SK-N-SH (cell line): ENCODE measurements around the gene MYPN. TPM values are rescaled to one million over a fixed set of nuclear protein-coding genes. Genes with fewer than 3 reads are reported as not detected.

Experiments
- CTCF ChIA-PET: fragments of 300-600, 350-600 bp; formaldehyde crosslinking; extraction: SDS; loops from one replicate; lab custom pipeline; 2021; lab: Yijun Ruan, JAX
- POLR2A ChIA-PET: fragments of 350-600 bp; sonication (Branson Sonifier 250); formaldehyde crosslinking; extraction: SDS; loops from one replicate; lab custom pipeline; 2020; ENCODE audit warnings: antibody characterized with exemption, inconsistent platforms; lab: Yijun Ruan, JAX
- DNase-seq: peaks from one replicate; pipeline ENCODE4 v3.0.0; 2012
- H2AFZ ChIP-seq: fragments of 200-600 bp; sonication (generic); 2 replicates; pipeline ENCODE4 v1.8.1; 2016; ENCODE audit warnings: antibody characterized with exemption, mild to moderate bottlenecking, low read depth
- H3F3A ChIP-seq: fragments of 200-600 bp; sonication (generic); replicated peaks from 2 replicates; pipeline ENCODE3; 2016; ENCODE audit warnings: antibody characterized with exemption, mild to moderate bottlenecking; ENCODE audit not compliant: insufficient read depth
- H3K27ac ChIP-seq, 2 experiments: fragments of 200-500 bp in 1 of 2; fragments of 200-600 bp in 1 of 2; sonication (Bioruptor generic) in 1 of 2; sonication (generic), shearing (Covaris generic) in 1 of 2; 2 replicates each; pipeline versions ENCODE4 v1.5.1 to v1.6.1; 2014 to 2016; ENCODE audit warnings: low read depth in 2 of 2, inconsistent platforms in 1 of 2, low read length in 1 of 2, mild to moderate bottlenecking in 1 of 2, mixed read lengths in 1 of 2
- H3K27me3 ChIP-seq: fragments of 200-600 bp; sonication (generic), shearing (Covaris generic); 2 replicates; pipeline ENCODE4 v1.6.1; 2016; ENCODE audit warnings: mixed run types; ENCODE audit not compliant: insufficient read depth
- H3K36me3 ChIP-seq, 2 experiments: fragments of 200-500 bp in 1 of 2; fragments of 200-600 bp in 1 of 2; sonication (Bioruptor generic) in 1 of 2; sonication (generic) in 1 of 2; replicated peaks in 1 of 2; 2 replicates each; pipeline versions ENCODE3 to v1.5.1; 2014 to 2016; ENCODE audit warnings: low read length in 1 of 2, mild to moderate bottlenecking in 1 of 2; ENCODE audit not compliant: insufficient read depth in 2 of 2, control insufficient read depth in 1 of 2
- H3K4me1 ChIP-seq, 2 experiments: fragments of 200-500 bp in 1 of 2; fragments of 200-600 bp in 1 of 2; sonication (Bioruptor generic) in 1 of 2; sonication (generic), shearing (Covaris generic) in 1 of 2; 2 replicates each; pipeline versions ENCODE4 v1.5.1 to v1.6.1; 2014 to 2016; ENCODE audit warnings: low read depth in 1 of 2, low read length in 1 of 2, mixed run types in 1 of 2; ENCODE audit not compliant: insufficient read depth in 2 of 2, control insufficient read depth in 1 of 2
- H3K4me2 ChIP-seq: fragments of 200-600 bp; sonication (generic), shearing (Covaris generic); 2 replicates; pipeline ENCODE4 v1.6.1; 2017; ENCODE audit warnings: mixed run types
- H3K4me3 ChIP-seq, 2 experiments: fragments of 200-500 bp in 1 of 2; fragments of 200-600 bp in 1 of 2; sonication (Bioruptor generic) in 1 of 2; sonication (generic), shearing (Covaris generic) in 1 of 2; 2 replicates each; pipeline versions ENCODE4 v1.5.1 to v1.8.1; 2014 to 2016; ENCODE audit warnings: low read depth in 2 of 2, inconsistent platforms in 1 of 2, low read length in 1 of 2, mild to moderate bottlenecking in 1 of 2, mixed read lengths in 1 of 2, moderate library complexity in 1 of 2
- H3K79me2 ChIP-seq: fragments of 200-600 bp; sonication (generic); 2 replicates; pipeline ENCODE4 v1.8.1; 2017; ENCODE audit warnings: mild to moderate bottlenecking; ENCODE audit not compliant: insufficient read depth
- H3K9ac ChIP-seq: fragments of 200-600 bp; sonication (generic); 2 replicates; pipeline ENCODE4 v1.6.1; 2017; ENCODE audit warnings: mixed run types
- H3K9me2 ChIP-seq: fragments of 200-600 bp; sonication (generic); 2 replicates; pipeline ENCODE4 v1.6.1; 2017; ENCODE audit warnings: mixed run types
- H3K9me3 ChIP-seq: fragments of 200-600 bp; sonication (generic); 2 replicates; pipeline ENCODE4 v1.6.1; 2017; ENCODE audit warnings: mixed run types, mild to moderate bottlenecking, moderate library complexity
- H4K20me1 ChIP-seq: fragments of 200-600 bp; sonication (generic); 2 replicates; pipeline ENCODE4 v1.6.1; 2017; ENCODE audit warnings: mild to moderate bottlenecking, mixed run types; ENCODE audit not compliant: insufficient read depth
- ELF1 ChIP-seq: IDR thresholded peaks from 2 replicates; pipeline ENCODE4 v1.4.0; 2012
- EP300 ChIP-seq, 2 experiments: IDR thresholded peaks; 2 replicates each; pipeline versions ENCODE4 v1.4.0 to v1.6.1; 2012; ENCODE audit warnings: borderline replicate concordance in 1 of 2, low read depth in 1 of 2, low read length in 1 of 2
- EZH2phosphoT487 ChIP-seq: fragments of 200-600 bp; sonication (generic); IDR thresholded peaks from 2 replicates; pipeline ENCODE4 v1.6.1; 2017; ENCODE audit warnings: low read depth, mixed run types, mild to moderate bottlenecking, antibody characterized with exemption, moderate library complexity, borderline replicate concordance
- GABPA ChIP-seq: IDR thresholded peaks from 2 replicates; pipeline ENCODE4 v1.4.0; 2012; ENCODE audit warnings: low read depth, mild to moderate bottlenecking
- JUND ChIP-seq: IDR thresholded peaks from 2 replicates; pipeline ENCODE4 v1.4.0; 2012
- NRF1 ChIP-seq: IDR thresholded peaks from 2 replicates; pipeline ENCODE4 v1.6.1; 2012; ENCODE audit warnings: low read depth, mild to moderate bottlenecking, low read length
- POLR2AphosphoS5 ChIP-seq: IDR thresholded peaks from 2 replicates; pipeline ENCODE4 v1.6.1; 2012; ENCODE audit warnings: low read depth, low read length
- RCOR1 ChIP-seq: fragments of 150-350 bp; IDR thresholded peaks from 2 replicates; pipeline ENCODE4 v1.6.1; 2017; ENCODE audit warnings: antibody characterized with exemption, low read length
- SMC3 ChIP-seq: IDR thresholded peaks from 2 replicates; pipeline ENCODE4 v1.6.1; 2012; ENCODE audit warnings: low read depth, low read length, improper control_type of control experiment
- TCF12 ChIP-seq: IDR thresholded peaks from 2 replicates; pipeline ENCODE4 v1.4.0; 2012
- YY1 ChIP-seq: IDR thresholded peaks from 2 replicates; pipeline ENCODE4 v1.4.0; 2012; ENCODE audit warnings: low read depth, mild to moderate bottlenecking
- WGBS: methylation state at CpG from one replicate; pipeline ENCODE4 v1.1.6; 2017; ENCODE audit warnings: low lambda C conversion rate; 5-methylcytosine and 5-hydroxymethylcytosine counted together
- polyA plus RNA-seq, 3 experiments: library from polyadenylated mRNA; depleted of rRNA; stranded (reverse); fragments of >200 nt; gene quantifications; 2 replicates each; pipeline ENCODE4 v1.2.3, GENCODE V29; 2012
- TF ChIP-seq, protein P1 (sequence below): fragments of 200-600 bp; sonication (generic); IDR thresholded peaks from 2 replicates; pipeline ENCODE4 v1.6.1; 2017; ENCODE audit warnings: antibody characterized with exemption, mild to moderate bottlenecking, moderate library complexity
- TF ChIP-seq, protein P2 (sequence below): IDR thresholded peaks from 2 replicates; pipeline ENCODE4 v1.4.0; 2012; ENCODE audit warnings: low read depth
- TF ChIP-seq, protein P3 (sequence below): IDR thresholded peaks from 2 replicates; pipeline ENCODE4 v1.4.0; 2012; ENCODE audit warnings: low read depth, borderline replicate concordance

Gene MYPN
- polyA plus RNA-seq, 1 of the 3 experiments (the other 2 are of a cell fraction) = 0.43 TPM

DNA sequence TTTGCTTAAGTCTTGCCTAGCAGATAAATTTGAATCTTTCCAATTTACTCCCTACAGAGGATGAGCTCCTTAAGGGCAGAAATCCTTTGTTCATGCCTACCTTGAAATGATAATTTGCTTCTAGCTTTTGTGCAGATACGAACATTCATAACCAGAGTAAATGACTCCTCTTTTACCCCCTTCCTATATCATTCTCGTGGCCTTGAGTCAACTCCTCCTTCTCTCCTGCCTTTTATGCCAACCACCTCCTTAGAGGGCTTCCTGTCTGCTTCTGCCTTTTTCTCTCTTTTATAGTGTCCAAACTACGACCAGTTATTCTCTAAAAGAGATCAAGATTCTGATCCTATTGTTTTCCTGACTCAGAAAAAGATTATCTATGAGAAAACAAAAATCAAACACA lies 36.4 kb downstream of the MYPN start:
- no peak for DNase-seq
- Histone ChIP-seq H3K4me3 (no peak overlapping the region), H3K27ac (no peak overlapping the region), H3K4me2 (no peak overlapping the region), H3K9me3 (no peaks in the 10 kb centered on the region), H3K9ac (no peak overlapping the region)
- CTCF ChIA-PET = interaction anchor here (3.1 kb wide), 1 partner anchor 10 kb away, joined by 12 read pairs; no protein-coding TSS in a partner anchor
- POLR2A ChIA-PET = no interaction called here
- TF ChIP-seq EZH2phosphoT487 (no peak), EP300 (IDR thresholded peaks at IDR 0.05; ENCODE audit: borderline replicate concordance in 1 of 2, low read depth in 1 of 2, low read length in 1 of 2) (no peak), SMC3 (no peak), ELF1 (no peak)
- TF ChIP-seq, all 33 proteins: peak for 0
- H3K9me2 ChIP-seq = no peaks in the 10 kb centered on the region
- H2AFZ ChIP-seq = 0 out of 2 replicates have a peak overlapping the region, but pooled peaks have one; percentile 51
- no peaks in the 10 kb centered on the region for H3K79me2 ChIP-seq
- WGBS = 68% methylated on average over 3 of the region's 3 CpGs
- H3F3A ChIP-seq = peaks cover 2% of the 10 kb centered on the region
- H3K4me1 ChIP-seq = no peaks in the 10 kb centered on the region
- H3K27me3 ChIP-seq = no peaks in the 10 kb centered on the region
- H3K36me3 ChIP-seq = no peaks in the 10 kb centered on the region
- H4K20me1 ChIP-seq = no peaks in the 10 kb centered on the region

DNA sequence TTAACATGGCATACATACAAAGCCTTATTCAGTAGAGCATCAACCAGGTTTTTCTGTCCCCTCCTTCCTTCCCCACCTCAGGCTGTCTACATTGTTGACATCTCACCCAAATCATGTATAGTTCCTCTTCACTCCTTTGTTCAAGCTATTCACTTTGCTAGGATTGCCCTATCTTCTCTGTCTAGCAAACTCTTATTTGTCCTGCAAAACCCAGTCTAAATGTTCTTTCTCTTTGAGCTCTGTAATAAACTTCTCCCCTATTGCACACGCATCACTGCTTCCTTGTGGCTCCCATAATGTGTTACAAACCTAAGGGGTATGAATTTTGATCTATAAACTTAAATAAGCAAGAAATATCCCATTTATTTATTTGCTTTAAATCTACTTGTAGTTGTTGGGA lies 36.8 kb downstream of the MYPN start:
- no peak for TF ChIP-seq NRF1
- TF ChIP-seq JUND = no peak
- TF ChIP-seq, protein P1, sequence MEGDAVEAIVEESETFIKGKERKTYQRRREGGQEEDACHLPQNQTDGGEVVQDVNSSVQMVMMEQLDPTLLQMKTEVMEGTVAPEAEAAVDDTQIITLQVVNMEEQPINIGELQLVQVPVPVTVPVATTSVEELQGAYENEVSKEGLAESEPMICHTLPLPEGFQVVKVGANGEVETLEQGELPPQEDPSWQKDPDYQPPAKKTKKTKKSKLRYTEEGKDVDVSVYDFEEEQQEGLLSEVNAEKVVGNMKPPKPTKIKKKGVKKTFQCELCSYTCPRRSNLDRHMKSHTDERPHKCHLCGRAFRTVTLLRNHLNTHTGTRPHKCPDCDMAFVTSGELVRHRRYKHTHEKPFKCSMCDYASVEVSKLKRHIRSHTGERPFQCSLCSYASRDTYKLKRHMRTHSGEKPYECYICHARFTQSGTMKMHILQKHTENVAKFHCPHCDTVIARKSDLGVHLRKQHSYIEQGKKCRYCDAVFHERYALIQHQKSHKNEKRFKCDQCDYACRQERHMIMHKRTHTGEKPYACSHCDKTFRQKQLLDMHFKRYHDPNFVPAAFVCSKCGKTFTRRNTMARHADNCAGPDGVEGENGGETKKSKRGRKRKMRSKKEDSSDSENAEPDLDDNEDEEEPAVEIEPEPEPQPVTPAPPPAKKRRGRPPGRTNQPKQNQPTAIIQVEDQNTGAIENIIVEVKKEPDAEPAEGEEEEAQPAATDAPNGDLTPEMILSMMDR = no peak
- Histone ChIP-seq H3K9ac (no peak overlapping the region), H3K27ac (no peak overlapping the region), H4K20me1 (no peaks in the 10 kb centered on the region), H3K36me3 (no peaks in the 10 kb centered on the region), H3K79me2 (no peaks in the 10 kb centered on the region), H3K4me2 (no peak overlapping the region), H3K9me3 (no peaks in the 10 kb centered on the region), H3K4me1 (no peaks in the 10 kb centered on the region), H3K27me3 (no peaks in the 10 kb centered on the region), H3F3A (peaks cover 2% of the 10 kb centered on the region), H3K4me3 (no peak overlapping the region), H2AFZ (0 out of 2 replicates have a peak overlapping the region, but pooled peaks have one; percentile 51), H3K9me2 (no peaks in the 10 kb centered on the region)
- CTCF ChIA-PET = interaction anchor here (3.1 kb wide), 1 partner anchor 10 kb away, joined by 12 read pairs; no protein-coding TSS in a partner anchor
- POLR2A ChIA-PET = no interaction called here
- 87% methylated on average over 1 of the region's 1 CpG for WGBS
- no peak for DNase-seq

DNA sequence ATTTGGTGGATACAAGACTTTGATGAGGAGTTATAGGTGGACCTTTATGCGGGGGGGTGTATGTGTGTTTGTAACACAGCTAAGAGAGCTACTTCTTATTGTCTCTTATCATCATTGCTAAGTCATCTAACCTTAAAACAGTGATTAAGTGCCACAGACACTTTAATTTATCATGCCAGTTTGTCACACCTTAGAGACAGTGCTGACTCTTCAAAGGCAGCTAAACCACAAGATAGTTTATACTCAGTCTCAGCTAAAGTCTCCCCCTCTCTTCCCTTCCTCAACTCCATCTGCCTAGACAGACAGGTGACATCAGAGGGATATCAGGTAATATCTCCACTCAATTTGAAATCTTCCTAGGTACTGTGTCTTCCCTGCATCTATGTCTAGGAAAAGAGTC lies 42.2 kb downstream of the MYPN start:
- no peak for DNase-seq
- peaks cover 11 to 27% of the 10 kb centered on the region in 2 experiments; a peak in 3 of 4 replicates for H3K4me1 ChIP-seq
- WGBS = 95% methylated on average over 1 of the region's 1 CpG
- no peaks in the 10 kb centered on the region for H4K20me1 ChIP-seq
- H3K9me3 ChIP-seq = no peaks in the 10 kb centered on the region
- ChIA-PET CTCF (interaction anchor here (0.6 to 1.3 kb wide), 4 partner anchors 69 to 296 kb away, joined by 3 to 5 read pairs (median 3); no protein-coding TSS in a partner anchor), POLR2A (no interaction called here)
- no peak overlapping the region for H3K9ac ChIP-seq
- no peak overlapping the region for H3K27ac ChIP-seq
- no peaks in the 10 kb centered on the region for H3K9me2 ChIP-seq
- no peak overlapping the region for H3K4me3 ChIP-seq
- peaks cover 15% of the 10 kb centered on the region for H3F3A ChIP-seq
- TF ChIP-seq, protein P2, sequence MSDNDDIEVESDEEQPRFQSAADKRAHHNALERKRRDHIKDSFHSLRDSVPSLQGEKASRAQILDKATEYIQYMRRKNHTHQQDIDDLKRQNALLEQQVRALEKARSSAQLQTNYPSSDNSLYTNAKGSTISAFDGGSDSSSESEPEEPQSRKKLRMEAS = no peak
- no peak for TF ChIP-seq GABPA
- TF ChIP-seq, protein P3, sequence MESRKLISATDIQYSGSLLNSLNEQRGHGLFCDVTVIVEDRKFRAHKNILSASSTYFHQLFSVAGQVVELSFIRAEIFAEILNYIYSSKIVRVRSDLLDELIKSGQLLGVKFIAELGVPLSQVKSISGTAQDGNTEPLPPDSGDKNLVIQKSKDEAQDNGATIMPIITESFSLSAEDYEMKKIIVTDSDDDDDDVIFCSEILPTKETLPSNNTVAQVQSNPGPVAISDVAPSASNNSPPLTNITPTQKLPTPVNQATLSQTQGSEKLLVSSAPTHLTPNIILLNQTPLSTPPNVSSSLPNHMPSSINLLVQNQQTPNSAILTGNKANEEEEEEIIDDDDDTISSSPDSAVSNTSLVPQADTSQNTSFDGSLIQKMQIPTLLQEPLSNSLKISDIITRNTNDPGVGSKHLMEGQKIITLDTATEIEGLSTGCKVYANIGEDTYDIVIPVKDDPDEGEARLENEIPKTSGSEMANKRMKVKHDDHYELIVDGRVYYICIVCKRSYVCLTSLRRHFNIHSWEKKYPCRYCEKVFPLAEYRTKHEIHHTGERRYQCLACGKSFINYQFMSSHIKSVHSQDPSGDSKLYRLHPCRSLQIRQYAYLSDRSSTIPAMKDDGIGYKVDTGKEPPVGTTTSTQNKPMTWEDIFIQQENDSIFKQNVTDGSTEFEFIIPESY = no peak
- no peak for TF ChIP-seq TCF12
- TF ChIP-seq POLR2AphosphoS5 = no peak
- no peak for TF ChIP-seq YY1
- no peak for TF ChIP-seq RCOR1
- no peaks in the 10 kb centered on the region for H3K27me3 ChIP-seq
- no peak overlapping the region for H3K4me2 ChIP-seq
- H3K36me3 ChIP-seq = no peaks in the 10 kb centered on the region
- no peak overlapping the region for H2AFZ ChIP-seq
- no peaks in the 10 kb centered on the region for H3K79me2 ChIP-seq
